H1 (cell line): ENCODE results near the gene EDC3. TPM values are rescaled to one million over a fixed set of nuclear protein-coding genes. Genes with fewer than 3 reads are reported as not detected.

Source experiments
- CTCF ChIA-PET: fragments of 300-600 bp; sonication (Branson Sonifier 250); formaldehyde crosslinking; loops from one replicate; lab custom pipeline; 2021; ENCODE audit not compliant: partially characterized antibody; lab: Charles Lee
- POLR2A ChIA-PET: fragments of 300-600 bp; sonication (Branson Sonifier 250); formaldehyde crosslinking; loops from one replicate; lab custom pipeline; 2021; ENCODE audit warnings: inconsistent platforms; ENCODE audit not compliant: partially characterized antibody; lab: Charles Lee
- DNase-seq, 2 experiments: peaks; one replicate each; pipeline versions ENCODE4 v3.0.0 to v3.0.0-alpha.2; 2010 to 2022; ENCODE audit warnings: low spot score in 2 of 2, low read depth in 1 of 2, mixed read lengths in 1 of 2
- FAIRE-seq: peaks from 2 replicates; lab custom pipeline; 2011; peaks lifted over from hg19 to GRCh38; lab: Jason Lieb, UNC
- H2AFZ ChIP-seq: 2 replicates; pipeline ENCODE4 v1.8.1; 2012; ENCODE audit warnings: low read length, inconsistent platforms
- H2AK5ac ChIP-seq: 2 replicates; pipeline ENCODE4 v1.6.1; 2013; ENCODE audit warnings: low read depth, low read length
- H2BK120ac ChIP-seq: replicated peaks from 2 replicates; pipeline ENCODE3; 2013; ENCODE audit warnings: low read depth, low read length, inconsistent platforms
- H2BK12ac ChIP-seq: 2 replicates; pipeline ENCODE4 v1.6.1; 2013; ENCODE audit warnings: low read depth, low read length
- H2BK15ac ChIP-seq: 2 replicates; pipeline ENCODE4 v1.6.1; 2013; ENCODE audit warnings: low read length
- H2BK20ac ChIP-seq: 2 replicates; pipeline ENCODE4 v1.6.1; 2013; ENCODE audit warnings: low read length
- H2BK5ac ChIP-seq: 2 replicates; pipeline ENCODE4 v1.6.1; 2013; ENCODE audit warnings: low read depth, low read length
- H3K14ac ChIP-seq: 2 replicates; pipeline ENCODE4 v1.6.1; 2013; ENCODE audit warnings: inconsistent platforms; ENCODE audit not compliant: insufficient read length
- H3K18ac ChIP-seq: 2 replicates; pipeline ENCODE4 v1.6.1; 2013; ENCODE audit warnings: low read length; ENCODE audit errors: extremely low read depth
- H3K23ac ChIP-seq: 2 replicates; pipeline ENCODE4 v1.6.1; 2013; ENCODE audit warnings: inconsistent platforms; ENCODE audit not compliant: insufficient read length
- H3K23me2 ChIP-seq: 2 replicates; pipeline ENCODE4 v1.6.1; 2013; ENCODE audit warnings: low read depth, low read length
- H3K27ac ChIP-seq: 2 replicates; pipeline ENCODE4 v1.6.1; 2011; ENCODE audit warnings: low read depth, low read length, inconsistent platforms
- H3K27me3 ChIP-seq, 4 experiments: replicated peaks in 1 of 4; 1 replicate in 1 of 4; 2 replicates in 3 of 4; pipeline versions ENCODE4 v1.6.1 to v1.8.1; 2011 to 2013; ENCODE audit warnings: low read length in 3 of 4, mild to moderate bottlenecking in 3 of 4, inconsistent platforms in 2 of 4, mixed read lengths in 2 of 4, moderate library complexity in 1 of 4; ENCODE audit not compliant: control insufficient read depth in 3 of 4, insufficient read depth in 3 of 4; ENCODE audit errors: extremely low read depth in 1 of 4
- H3K36me3 ChIP-seq, 4 experiments: 2 replicates each; pipeline versions ENCODE4 v1.6.1 to v1.8.1; 2011 to 2013; ENCODE audit warnings: mild to moderate bottlenecking in 4 of 4, low read length in 3 of 4, moderate library complexity in 2 of 4, control low read depth in 1 of 4, inconsistent platforms in 1 of 4; ENCODE audit not compliant: insufficient read depth in 4 of 4, control insufficient read depth in 2 of 4
- H3K4ac ChIP-seq: replicated peaks from 2 replicates; pipeline ENCODE3; 2013; ENCODE audit warnings: low read length, low read depth, mixed read lengths, inconsistent platforms; ENCODE audit not compliant: insufficient read length
- H3K4me1 ChIP-seq, 4 experiments: replicated peaks in 1 of 4; 1 replicate in 1 of 4; 2 replicates in 3 of 4; pipeline versions ENCODE4 v1.6.1 to v1.8.1; 2011 to 2013; ENCODE audit warnings: low read length in 3 of 4, inconsistent platforms in 2 of 4, mixed read lengths in 1 of 4; ENCODE audit not compliant: insufficient read depth in 4 of 4, control insufficient read depth in 3 of 4
- H3K4me2 ChIP-seq, 2 experiments: 2 replicates each; pipeline versions ENCODE4 v1.6.1 to v1.8.1; 2011 to 2013; ENCODE audit warnings: low read depth in 2 of 2, low read length in 2 of 2, control low read depth in 1 of 2, inconsistent platforms in 1 of 2, mild to moderate bottlenecking in 1 of 2; ENCODE audit not compliant: insufficient read depth in 1 of 2
- H3K4me3 ChIP-seq, 4 experiments: fragments of 200-600, 300-600 bp in 1 of 4; sonication (generic), shearing (Covaris generic), sonication (Bioruptor Twin) in 1 of 4; 2 replicates each; pipeline versions ENCODE4 v1.5.1 to v1.8.1; 2011 to 2016; ENCODE audit warnings: low read length in 4 of 4, low read depth in 3 of 4, control low read depth in 2 of 4, inconsistent platforms in 2 of 4, mild to moderate bottlenecking in 2 of 4, mixed read lengths in 1 of 4, moderate library complexity in 1 of 4; ENCODE audit not compliant: insufficient read depth in 2 of 4; ENCODE audit errors: extremely low read depth in 1 of 4
- H3K56ac ChIP-seq: replicated peaks from 2 replicates; pipeline ENCODE3; 2013; ENCODE audit warnings: low read depth, mild to moderate bottlenecking, mixed read lengths, low read length, inconsistent platforms; ENCODE audit not compliant: insufficient read length
- H3K79me1 ChIP-seq: 2 replicates; pipeline ENCODE4 v1.6.1; 2013; ENCODE audit warnings: low read depth, low read length, control low read depth
- H3K79me2 ChIP-seq, 2 experiments: 2 replicates each; pipeline versions ENCODE4 v1.6.1 to v1.8.1; 2012 to 2013; ENCODE audit warnings: low read length in 2 of 2, mild to moderate bottlenecking in 2 of 2, inconsistent platforms in 1 of 2; ENCODE audit not compliant: insufficient read depth in 2 of 2, control insufficient read depth in 1 of 2
- H3K9ac ChIP-seq, 4 experiments: replicated peaks in 1 of 4; 1 replicate in 1 of 4; 2 replicates in 3 of 4; pipeline versions ENCODE4 v1.6.1 to v1.8.1; 2011 to 2013; ENCODE audit warnings: low read depth in 3 of 4, low read length in 3 of 4, control low read depth in 2 of 4, mild to moderate bottlenecking in 2 of 4, moderate library complexity in 2 of 4, inconsistent platforms in 1 of 4; ENCODE audit errors: extremely low read depth in 1 of 4
- H3K9me3 ChIP-seq, 2 experiments: 2 replicates each; pipeline versions ENCODE4 v1.6.1 to v1.8.1; 2012 to 2013; ENCODE audit warnings: mild to moderate bottlenecking in 2 of 2, moderate library complexity in 2 of 2, control low read depth in 1 of 2, inconsistent platforms in 1 of 2, low read depth in 1 of 2, low read length in 1 of 2, mixed read lengths in 1 of 2; ENCODE audit not compliant: insufficient read depth in 2 of 2
- H4K20me1 ChIP-seq, 2 experiments: replicated peaks in 1 of 2; 2 replicates each; pipeline versions ENCODE3 to v1.8.1; 2011 to 2013; ENCODE audit warnings: inconsistent platforms in 2 of 2, low read length in 2 of 2, mild to moderate bottlenecking in 1 of 2; ENCODE audit not compliant: insufficient read depth in 2 of 2, control insufficient read depth in 1 of 2
- H4K5ac ChIP-seq: 2 replicates; pipeline ENCODE4 v1.6.1; 2013; ENCODE audit warnings: low read length, low read depth, mixed read lengths, inconsistent platforms; ENCODE audit not compliant: insufficient read length
- H4K8ac ChIP-seq: 2 replicates; pipeline ENCODE4 v1.8.0; 2013; ENCODE audit warnings: mild to moderate bottlenecking, moderate library complexity, low read length, inconsistent platforms; ENCODE audit not compliant: insufficient read depth; ENCODE audit errors: extremely low read depth
- H4K91ac ChIP-seq: replicated peaks from 2 replicates; pipeline ENCODE3; 2013; ENCODE audit warnings: low read length, mixed read lengths, inconsistent platforms; ENCODE audit not compliant: insufficient read length
- ATF2 ChIP-seq: IDR thresholded peaks from 2 replicates; pipeline ENCODE4 v1.6.1; 2012; ENCODE audit warnings: low read length, inconsistent platforms
- MAFK ChIP-seq: IDR thresholded peaks from 2 replicates; pipeline ENCODE4 v1.6.1; 2012; ENCODE audit warnings: low read depth, mild to moderate bottlenecking, improper control_type of control experiment, low read length
- POLR2A ChIP-seq, 2 experiments: IDR thresholded peaks; 1 replicate in 1 of 2; 2 replicates in 1 of 2; pipeline ENCODE4 v1.6.1; 2011; ENCODE audit warnings: low read depth in 2 of 2, low read length in 2 of 2, mild to moderate bottlenecking in 2 of 2; ENCODE audit errors: control extremely low read depth in 1 of 2
- RAD21 ChIP-seq, 2 experiments: IDR thresholded peaks in 1 of 2; conservative IDR thresholded peaks in 1 of 2; 2 replicates each; pipeline ENCODE4 v1.6.1; 2011; ENCODE audit warnings: low read depth in 2 of 2, low read length in 2 of 2, improper control_type of control experiment in 1 of 2, inconsistent platforms in 1 of 2, mild to moderate bottlenecking in 1 of 2, moderate library complexity in 1 of 2
- RBBP5 ChIP-seq: IDR thresholded peaks from 2 replicates; pipeline ENCODE4 v1.7.1; 2012; ENCODE audit warnings: low read depth, mild to moderate bottlenecking, inconsistent platforms, low read length, moderate library complexity, borderline replicate concordance
- RNF2 ChIP-seq: fragments of 200-900, 300-1000 bp; sonication (generic); IDR thresholded peaks from 2 replicates; pipeline ENCODE4 v1.7.1; 2016; ENCODE audit warnings: borderline replicate concordance, low read depth, mild to moderate bottlenecking, antibody characterized with exemption, low read length; ENCODE audit not compliant: poor library complexity, severe bottlenecking; ENCODE audit errors: missing control alignments
- SP1 ChIP-seq: IDR thresholded peaks from 2 replicates; pipeline ENCODE4 v1.6.1; 2011; ENCODE audit warnings: low read depth, low read length
- WGBS, 2 experiments: shearing (Covaris generic) in 1 of 2; methylation state at CpG; one replicate each; pipeline versions ENCODE4 v1.1.6 to v1.1.7; 2013 to 2015; ENCODE audit warnings: low lambda C conversion rate in 2 of 2, mixed read lengths in 2 of 2, inconsistent platforms in 1 of 2, low coverage in 1 of 2, missing lambda C conversion rate in 1 of 2; ENCODE audit not compliant: insufficient replicate concordance in 2 of 2, insufficient coverage in 1 of 2, insufficient read length in 1 of 2; ENCODE audit errors: extremely low coverage in 1 of 2, missing lambda C conversion rate in 1 of 2; 5-methylcytosine and 5-hydroxymethylcytosine counted together
- polyA plus RNA-seq, 7 experiments: library from polyadenylated mRNA; depleted of rRNA in 3 of 7; stranded (reverse) in 5 of 7; unstranded in 2 of 7; fragments of >200 nt in 5 of 7; fragments of 200-250 nt in 2 of 7; gene quantifications; 1 replicate in 5 of 7; 2 replicates in 1 of 7; 4 replicates in 1 of 7; pipeline versions ENCODE4 v1.2.1 to v1.2.3, GENCODE V29; 2011 to 2013; ENCODE audit warnings: missing spikeins in 2 of 7, mixed read lengths in 2 of 7
- total RNA-seq: library from RNA; stranded (reverse); fragmentation: NEBNext Ultra II Directional; extraction: Animal tissue kit (Norgen Biotek cat#: 25700); gene quantifications from 2 replicates; pipeline ENCODE4 v1.2.1, GENCODE V29; 2021

EDC3 gene
- total and polyA plus RNA-seq, 2 of the 8 experiments (the other 6 are each of a cell fraction or from before 2014, with no cell fraction given), result 45.0 to 50.8 TPM

GRCh38 chr15:74735305-74735704 lies 39.5 kb upstream of the EDC3 start:
- TF ChIP-seq SP1 (no peak), RBBP5 (no peak), POLR2A (IDR thresholded peaks at IDR 0.05; ENCODE audit: control extremely low read depth in 1 of 2, low read depth in 2 of 2, low read length in 2 of 2) (no peak), RAD21 (IDR thresholded peaks at IDR 0.05 in 1 of 2, conservative IDR thresholded peaks at IDR 0.05 in 1 of 2; ENCODE audit: low read depth in 2 of 2, low read length in 2 of 2) (no peak), ATF2 (no peak), MAFK (no peak), RNF2 (no peak)
- DNase-seq (no peak), FAIRE-seq (no peak)
- Histone ChIP-seq H2BK20ac (no peak overlapping the region), H2BK15ac (no peak overlapping the region), H3K79me2 (no peaks in the 10 kb centered on the region), H3K9ac (no peak overlapping the region), H3K56ac (no peak overlapping the region), H3K4me2 (no peak overlapping the region), H3K18ac (no peak overlapping the region), H3K4me3 (no peak overlapping the region), H4K8ac (no peak overlapping the region), H3K4me1 (no peaks in the 10 kb centered on the region), H4K20me1 (no peaks in the 10 kb centered on the region), H2AFZ (no peak overlapping the region), H3K27me3 (peaks cover 0 to 1% (median 0%) of the 10 kb centered on the region in 4 experiments; a peak in 4 of 7 replicates), H2BK5ac (no peak overlapping the region), H4K5ac (no peak overlapping the region), H2BK12ac (no peak overlapping the region), H3K4ac (no peak overlapping the region), H3K36me3 (no peaks in the 10 kb centered on the region), H3K27ac (no peak overlapping the region), H4K91ac (no peak overlapping the region), H3K14ac (no peak overlapping the region), H3K23ac (no peak overlapping the region), H2BK120ac (no peak overlapping the region), H3K79me1 (no peaks in the 10 kb centered on the region), H2AK5ac (no peak overlapping the region), H3K9me3 (no peaks in the 10 kb centered on the region), H3K23me2 (no peaks in the 10 kb centered on the region)
- ChIA-PET CTCF (interaction anchor here (0.7 to 1.8 kb wide), 3 partner anchors 10 to 157 kb away, joined by 3 read pairs; no protein-coding TSS in a partner anchor), POLR2A (interaction anchor here (0.7 to 1.6 kb wide), 2 partner anchors 22 to 25 kb away, joined by 3 to 4 read pairs; no protein-coding TSS in a partner anchor)
- WGBS, 2 experiments, result 88% methylated on average over 3 of the region's 3 CpGs; no CpG with 5 or more reads in 1 of the 2 experiments
